ENCODE results near the gene SCAPER.
"Not testable (repeated sequence)": the region's sequence is repeated elsewhere in the genome, so short reads cannot be mapped to it uniquely, and the experiment has no call there.

SCAPER gene

DNA sequence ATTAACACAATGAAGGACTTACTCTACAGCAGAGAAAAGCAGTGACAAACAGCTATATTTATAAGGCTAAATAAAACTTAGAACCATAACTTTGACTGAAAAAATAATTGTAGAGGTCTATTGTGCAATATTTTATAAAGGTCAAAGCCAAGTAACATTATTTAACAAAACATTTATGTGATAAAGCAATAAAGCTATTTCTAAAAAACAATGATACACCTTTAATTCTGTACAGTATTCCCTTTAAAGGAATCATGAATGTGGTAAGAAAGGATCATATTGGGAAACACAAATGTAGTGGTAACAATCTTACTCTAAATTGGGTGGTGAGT lies 332.2 kb downstream of the SCAPER start:
- no peak for DNase-seq (ENCODE audit: low read depth)

DNA sequence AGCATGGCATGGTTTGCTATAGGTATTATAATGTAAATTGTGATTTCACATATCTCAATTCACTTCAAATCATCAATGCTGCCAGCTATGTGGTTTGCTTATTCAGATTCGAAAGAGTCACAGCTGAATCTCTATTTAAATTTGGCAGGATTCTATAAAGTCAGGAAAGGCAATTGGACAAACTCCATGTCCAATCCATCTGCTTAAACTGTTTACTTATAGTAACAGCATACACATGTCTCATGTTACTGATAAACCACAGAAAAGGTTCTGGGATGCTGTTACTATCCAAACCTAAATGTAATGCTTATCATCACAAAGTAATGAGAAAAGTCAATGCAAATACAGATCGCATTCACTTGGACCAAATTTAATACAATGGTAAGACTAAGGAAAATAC lies 338.9 kb downstream of the SCAPER start:
- no peak for DNase-seq (ENCODE audit: low read depth)

DNA sequence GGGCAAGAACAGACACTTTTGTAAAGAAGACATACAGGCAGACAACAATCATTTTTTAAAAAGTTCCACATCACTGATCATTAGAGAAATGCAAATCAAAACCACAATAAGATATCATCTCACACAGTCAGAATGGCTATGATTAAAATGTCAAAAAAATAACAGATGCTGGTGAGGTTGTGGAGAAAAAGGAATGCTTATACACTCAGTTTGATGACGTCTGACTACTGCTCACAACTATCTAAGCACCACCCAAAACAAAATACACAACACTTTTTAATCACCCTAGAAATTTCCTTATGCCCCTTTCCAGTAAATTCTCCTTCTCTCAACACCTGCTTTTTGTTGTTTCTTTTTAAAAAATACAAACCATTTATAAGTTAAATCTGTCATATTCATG lies 339.8 kb downstream of the SCAPER start:
- no peak for DNase-seq (ENCODE audit: low read depth)

DNA sequence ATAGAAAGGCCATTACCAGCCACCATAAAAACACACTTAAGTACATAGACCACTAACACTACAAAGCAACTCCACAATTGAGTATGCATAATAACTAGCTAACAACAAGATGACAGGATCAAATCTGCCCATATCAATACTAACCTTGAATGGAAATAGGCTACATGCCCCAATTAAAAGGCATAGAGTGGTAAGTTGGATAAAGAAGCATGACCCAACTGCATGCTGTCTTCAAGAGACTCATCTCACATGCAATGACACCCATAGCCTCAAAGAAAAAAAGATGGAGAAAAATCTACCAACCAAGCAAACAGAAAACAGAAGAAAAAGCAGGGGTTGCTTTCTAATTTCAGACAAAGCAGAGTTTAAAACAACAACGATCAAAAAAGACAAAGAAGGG lies 349.9 kb downstream of the SCAPER start:
- no peak for DNase-seq (ENCODE audit: low read depth)

DNA sequence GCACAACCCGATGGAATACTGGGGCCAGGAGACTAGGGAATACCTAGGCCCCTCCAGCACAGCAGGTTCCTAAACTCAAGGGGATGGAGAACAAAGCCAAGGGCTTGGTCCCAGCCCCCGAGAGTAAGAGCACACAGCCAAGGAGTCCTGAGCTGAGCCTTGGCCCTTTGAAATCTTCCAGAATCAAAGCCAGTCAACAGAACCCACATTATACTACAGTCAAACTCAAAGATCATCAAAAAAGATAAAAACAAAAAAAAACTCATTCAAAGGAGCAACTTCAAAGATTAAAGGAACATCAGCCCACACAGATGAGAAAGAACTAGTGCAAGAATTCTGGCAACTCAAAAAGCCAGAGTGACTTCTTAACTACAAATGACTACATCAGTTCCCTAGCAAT lies 351.6 kb downstream of the SCAPER start:
- no peak for DNase-seq (ENCODE audit: low read depth)

DNA sequence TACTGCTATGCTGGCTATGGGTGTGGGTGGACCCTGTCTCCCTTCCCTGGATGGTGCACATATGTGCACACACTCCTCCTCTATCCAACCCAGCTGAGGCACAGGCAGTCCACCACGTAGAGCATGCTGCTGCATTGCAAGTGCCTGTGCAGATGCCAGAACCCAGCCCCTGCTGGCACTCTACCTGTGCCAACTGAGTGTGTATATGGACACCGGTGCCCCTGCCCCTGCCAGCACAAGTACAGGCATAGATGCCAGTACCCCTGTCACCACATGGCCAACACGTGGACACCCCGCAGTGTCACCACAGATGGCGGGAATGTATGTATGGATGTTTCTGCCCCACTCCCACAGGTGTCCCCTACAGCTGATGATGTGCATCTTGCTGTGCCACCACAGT lies 352.0 kb downstream of the SCAPER start:
- no peak for DNase-seq (ENCODE audit: low read depth)

DNA sequence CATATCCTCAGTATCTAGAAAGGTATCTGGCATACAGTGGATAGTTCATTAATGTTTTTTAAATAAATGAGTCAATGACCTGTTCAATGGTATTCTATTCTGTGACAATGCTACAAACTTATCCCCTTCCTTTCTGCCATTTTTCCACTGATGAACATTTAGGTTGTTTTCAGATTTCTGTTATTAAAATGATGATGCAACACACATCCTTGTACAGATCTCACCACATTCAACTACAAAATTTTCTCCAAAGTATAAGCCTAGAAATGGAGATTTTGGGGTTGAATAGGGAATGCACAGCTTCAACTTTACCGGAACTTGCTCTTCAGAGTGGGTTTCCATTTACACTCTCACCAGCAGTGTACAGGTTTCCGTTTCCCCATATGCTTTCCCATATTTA lies 358.3 kb downstream of the SCAPER start:
- no peak for DNase-seq (ENCODE audit: low read depth)

DNA sequence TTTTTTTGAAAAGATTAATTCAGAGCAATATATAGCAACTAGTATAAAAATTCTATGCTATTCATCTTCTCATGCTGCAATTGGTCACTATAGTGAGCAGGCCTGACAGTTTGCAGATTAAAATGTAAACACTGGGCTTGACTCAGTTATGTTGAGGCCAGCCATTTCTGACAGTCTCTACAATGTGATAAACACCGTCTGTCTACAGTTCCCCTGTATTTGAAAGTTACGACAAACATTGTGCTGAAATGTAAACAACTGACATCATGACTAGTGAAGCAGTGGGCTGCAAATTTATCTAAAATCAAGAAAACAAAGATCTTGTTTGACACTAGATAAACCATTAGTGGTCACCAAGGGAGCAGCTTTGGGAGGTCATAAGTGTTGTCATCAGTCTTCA lies 371.1 kb downstream of the SCAPER start:
- no peak for DNase-seq (ENCODE audit: low read depth)

DNA sequence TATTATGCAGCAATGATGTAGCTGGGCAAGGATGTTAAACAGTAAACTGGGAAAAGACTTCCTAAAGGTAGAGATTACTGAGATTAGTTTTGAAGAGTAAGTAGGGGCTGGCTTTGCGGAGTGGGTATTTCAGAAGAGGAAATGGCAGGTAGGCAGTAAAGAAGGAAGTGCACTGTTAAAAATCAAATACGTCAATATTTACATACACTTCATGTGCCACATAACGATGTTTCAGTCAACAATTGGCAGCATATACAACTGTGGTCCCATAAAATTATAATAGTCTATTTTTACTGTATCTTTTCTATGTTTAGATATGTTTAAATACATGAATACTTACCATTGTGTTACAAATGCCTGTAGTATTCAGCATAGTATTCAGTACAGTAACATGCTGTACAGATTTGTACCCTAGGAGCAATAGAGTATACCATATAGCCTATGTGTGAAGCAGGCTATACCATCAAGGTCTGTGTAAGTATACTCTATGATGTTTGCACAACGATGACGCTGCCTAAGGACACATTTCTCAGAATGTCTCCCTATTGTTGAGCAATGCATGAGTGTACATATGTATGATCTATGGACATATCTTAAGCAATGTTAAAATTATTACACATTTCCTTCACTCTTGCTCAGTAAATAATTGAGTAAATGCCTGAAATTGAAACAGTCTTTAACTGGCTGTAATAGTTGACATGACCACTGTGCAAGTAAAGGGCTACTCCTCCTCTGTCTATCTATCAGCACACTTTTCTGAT lies 371.9 kb downstream of the SCAPER start:
- DNase-seq (ENCODE audit: low read depth): no peak

DNA sequence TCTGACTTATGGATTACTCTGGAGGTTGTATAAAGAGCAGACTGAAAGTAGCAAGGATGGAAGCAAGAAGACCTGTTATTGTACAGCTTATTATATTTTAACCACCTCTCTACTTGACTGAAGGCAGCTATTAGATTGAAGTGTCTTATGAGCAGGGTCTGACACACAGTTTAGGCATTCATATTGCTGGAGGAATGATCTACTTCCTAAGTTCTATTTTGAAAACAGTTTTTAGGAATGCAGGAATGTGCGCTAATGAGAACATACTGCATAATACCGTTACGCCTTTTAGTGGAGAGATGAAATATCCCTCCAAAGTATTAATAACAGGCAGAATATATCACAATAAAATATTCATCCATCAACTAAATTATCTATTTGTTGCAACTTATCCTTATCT lies 375.2 kb downstream of the SCAPER start:
- DNase-seq (ENCODE audit: low read depth): no peak

DNA sequence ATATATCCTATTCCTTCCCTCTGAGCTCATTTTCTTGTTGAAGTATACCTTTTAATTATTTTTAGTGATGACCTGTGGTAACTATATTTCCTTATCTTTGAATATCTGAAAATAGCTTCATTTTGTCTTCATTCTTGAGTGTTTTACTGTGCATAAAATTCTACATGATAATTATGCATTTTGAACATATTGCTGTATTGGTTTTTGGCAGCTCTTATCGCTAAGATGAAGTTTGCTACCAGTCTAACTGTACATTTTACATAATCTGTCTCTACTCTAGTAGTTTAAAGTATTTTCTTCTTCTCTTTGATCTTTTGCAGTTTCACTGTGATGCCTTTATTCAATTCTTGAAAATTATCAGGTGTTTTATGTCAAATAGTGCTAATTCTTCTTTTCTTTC lies 379.0 kb downstream of the SCAPER start:
- DNase-seq (ENCODE audit: low read depth): no peak

DNA sequence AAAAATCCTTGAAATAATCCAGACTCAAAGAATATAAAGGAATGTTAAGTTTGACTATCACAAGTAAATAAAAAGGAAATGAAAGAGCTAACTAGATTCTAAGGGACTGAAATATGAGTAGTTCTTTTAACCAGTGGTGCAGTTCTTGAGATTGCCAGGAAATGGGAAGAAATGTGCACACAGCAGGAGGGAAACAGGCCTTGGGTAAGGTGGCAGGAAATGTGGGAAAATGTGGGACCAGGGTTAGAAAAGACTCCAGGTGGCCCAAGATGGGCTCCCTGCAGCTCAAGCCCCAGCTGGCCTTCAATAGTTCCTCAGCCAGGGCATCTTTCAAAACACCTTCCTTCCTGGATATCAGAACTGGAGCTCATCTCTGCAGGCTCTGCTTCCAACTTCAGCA lies 387.2 kb downstream of the SCAPER start:
- no peak for DNase-seq (ENCODE audit: low read depth)

DNA sequence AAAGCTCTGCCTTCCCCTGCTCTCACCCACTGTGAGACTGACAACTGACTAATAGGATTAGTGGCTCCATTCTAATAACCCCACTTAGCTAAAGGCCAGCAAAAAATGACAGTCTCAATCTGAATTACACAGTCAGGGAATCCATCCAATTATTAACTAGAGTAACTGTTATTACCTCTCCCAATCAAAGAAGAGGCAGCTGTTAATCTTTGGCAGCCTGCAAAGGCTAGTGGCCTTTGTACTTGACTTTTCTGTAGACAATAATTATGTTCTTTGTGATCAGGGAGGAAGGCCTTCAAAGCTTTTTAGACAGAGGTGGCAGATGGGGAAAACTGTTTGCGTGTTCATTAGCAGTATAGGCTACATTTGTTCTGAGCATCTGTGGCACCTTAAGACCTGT lies 390.9 kb downstream of the SCAPER start:
- DNase-seq (ENCODE audit: low read depth): no peak

DNA sequence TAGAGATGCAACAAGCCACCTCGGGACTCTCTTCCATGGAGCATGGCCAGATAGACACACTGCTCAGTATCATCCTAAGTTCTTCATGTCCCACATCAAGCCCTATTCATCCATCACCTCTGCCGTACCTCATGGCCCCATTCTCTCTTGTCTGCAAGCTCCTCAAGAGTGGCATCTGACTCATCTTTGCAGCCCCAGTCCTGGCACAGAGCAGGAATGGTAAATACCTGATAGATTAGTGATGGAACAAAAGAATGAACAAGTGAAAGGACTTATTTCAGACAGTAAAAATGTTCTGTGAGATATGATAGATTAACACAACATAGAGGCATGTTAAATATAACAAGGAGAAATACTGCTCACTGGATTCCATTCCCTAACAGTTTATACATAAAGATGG lies 392.2 kb downstream of the SCAPER start:
- no peak for DNase-seq (ENCODE audit: low read depth)

DNA sequence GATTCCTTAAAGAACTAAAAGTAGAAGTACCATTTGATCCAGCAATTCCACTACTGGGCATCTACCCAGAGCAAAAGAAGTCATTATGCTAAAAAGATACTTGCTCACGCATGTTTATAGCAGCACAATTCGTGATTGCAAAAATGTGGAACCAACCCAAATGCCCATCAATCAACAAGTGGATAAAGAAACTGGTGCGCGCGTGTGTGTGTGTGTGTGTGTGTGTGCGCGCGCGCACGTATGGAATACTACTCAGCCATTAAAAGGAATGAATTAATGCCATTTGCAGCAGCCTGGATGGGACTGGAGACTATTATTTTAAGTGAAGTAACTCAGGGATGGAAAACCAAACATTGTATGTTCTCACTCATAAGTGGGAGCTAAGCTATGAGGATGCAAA lies 394.5 kb downstream of the SCAPER start:
- not testable (repeated sequence) for DNase-seq (ENCODE audit: low read depth)

DNA sequence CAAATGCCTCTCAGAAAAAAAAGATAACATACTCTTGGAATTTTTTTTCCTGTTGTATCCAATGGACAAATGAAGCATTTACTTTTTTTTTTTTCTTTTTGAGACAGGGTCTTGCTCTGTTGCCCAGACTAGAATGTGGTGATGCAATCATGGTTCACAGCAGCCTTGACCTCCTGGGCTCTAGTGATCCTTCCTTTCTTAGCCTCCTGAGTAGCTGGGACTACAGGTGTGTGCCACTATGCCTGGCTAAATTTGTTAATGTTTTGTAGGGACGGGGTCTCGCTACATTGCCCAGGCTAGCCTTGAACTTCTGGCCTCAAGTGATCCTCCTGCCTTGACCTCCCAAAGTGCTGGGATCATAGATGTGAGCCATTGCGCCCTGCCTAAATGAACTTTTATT lies 401.3 kb downstream of the SCAPER start:
- DNase-seq (ENCODE audit: low read depth): no peak

DNA sequence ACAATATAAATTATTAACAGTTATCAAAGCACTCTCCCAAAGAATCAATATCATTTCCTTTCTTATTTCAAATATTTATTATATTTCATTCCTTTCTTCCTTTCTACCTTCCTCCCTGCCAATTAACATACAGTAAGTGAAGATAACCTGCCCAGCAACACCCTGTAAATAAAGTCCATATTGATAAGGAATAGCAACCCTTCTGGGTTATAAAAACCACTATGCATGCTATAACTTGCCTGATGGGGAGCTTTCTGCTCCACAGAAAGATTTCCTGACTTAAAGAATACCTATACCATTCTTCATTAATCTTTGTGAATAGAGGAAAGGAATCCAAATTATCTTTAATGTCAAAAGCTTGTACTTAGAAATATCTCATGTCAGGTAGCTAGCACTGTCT lies 402.0 kb downstream of the SCAPER start:
- DNase-seq (ENCODE audit: low read depth): no peak

DNA sequence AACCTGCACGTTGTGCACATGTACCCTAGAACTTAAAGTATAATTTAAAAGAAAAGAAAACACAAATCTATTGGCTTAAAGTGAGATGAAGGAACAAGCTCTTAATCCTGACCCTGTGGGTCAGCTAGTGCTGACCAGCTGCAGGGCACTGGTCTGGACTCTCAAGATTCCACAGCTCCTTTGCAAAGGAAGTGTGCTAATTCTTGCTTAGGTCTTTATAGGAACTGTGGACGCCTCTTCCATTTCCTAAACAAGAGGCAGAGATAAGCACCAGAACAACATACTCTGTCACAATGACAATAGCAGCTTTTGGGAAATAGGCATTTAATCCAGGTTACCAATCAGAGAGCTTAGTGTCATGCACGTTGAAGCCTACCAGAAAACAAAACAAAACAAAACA lies 402.5 kb downstream of the SCAPER start:
- no peak for DNase-seq (ENCODE audit: low read depth)

DNA sequence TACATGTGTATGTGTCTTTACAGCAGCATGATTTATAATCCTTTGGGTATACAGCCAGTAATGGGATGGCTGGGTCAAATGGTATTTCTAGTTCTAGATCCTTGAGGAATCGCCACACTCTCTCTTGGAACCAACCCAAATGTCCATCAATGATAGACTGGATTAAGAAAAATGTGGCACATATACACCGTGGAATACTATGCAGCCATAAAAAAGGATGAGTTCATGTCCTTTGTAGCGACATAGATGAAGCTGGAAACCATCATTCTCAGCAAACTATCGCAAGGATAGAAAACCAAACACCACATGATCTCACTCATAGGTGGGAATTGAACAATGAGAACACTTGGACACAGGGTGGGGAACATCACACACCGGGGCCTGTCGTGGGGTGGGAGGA lies 403.0 kb downstream of the SCAPER start:
- not testable (repeated sequence) for DNase-seq (ENCODE audit: low read depth)

DNA sequence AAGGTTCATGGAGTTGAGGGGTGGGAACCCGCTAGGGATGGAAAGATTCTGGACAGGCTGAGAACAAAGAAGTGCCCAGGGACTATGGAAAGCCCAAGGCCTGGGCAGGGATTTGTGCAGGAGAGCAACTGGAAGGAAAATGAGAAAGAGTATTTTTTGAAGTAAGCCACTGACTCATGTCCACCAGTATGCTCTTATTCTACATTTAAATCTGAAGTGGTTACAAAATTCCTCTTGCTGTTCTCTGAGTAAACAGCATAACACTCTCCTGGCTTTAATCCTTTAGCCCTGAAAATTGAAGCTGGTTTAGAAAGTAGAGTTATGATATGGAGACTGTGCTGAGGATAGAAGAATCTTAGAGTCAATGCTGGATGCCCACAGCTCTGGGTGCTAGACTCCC lies 403.4 kb downstream of the SCAPER start:
- DNase-seq (ENCODE audit: low read depth): no peak

DNA sequence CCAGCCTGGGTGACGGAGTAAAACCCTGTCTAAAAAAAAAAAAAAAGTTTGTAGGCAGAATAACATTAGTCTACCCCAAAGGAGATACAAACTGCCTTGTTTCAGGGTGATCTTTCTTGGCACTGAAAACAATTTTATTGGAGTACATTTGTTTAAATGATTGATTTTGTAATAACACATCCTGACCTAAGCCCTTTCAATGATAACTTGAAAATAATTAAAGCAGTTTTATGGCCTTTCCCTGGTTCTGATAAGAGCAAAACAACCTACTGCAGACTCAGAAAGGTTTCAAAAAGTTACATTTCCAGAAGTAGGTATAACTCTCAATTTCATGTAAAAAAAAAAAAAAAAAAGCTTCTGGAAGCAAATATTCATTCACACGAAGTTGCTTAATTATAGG lies 404.1 kb downstream of the SCAPER start:
- no peak for DNase-seq (ENCODE audit: low read depth)

DNA sequence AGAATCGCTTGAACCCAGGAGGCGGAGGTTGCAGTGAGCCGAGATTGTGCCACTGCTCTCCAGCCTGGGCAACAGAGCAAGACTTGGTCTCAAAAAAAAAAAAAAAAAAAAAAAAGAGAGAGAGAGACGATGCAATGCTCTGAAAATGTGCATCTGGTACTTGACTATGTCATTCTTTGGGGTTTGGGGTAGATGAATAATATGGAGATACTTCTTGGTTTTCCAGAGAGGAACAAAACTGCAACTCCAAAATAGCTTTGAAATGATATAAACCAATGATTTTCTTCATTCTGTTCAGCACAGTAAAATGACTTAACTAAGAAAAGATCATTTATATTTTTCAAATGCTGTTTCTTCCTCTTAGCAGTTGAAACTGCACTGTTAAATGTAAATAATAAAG lies 409.7 kb downstream of the SCAPER start:
- DNase-seq (ENCODE audit: low read depth): no peak

DNA sequence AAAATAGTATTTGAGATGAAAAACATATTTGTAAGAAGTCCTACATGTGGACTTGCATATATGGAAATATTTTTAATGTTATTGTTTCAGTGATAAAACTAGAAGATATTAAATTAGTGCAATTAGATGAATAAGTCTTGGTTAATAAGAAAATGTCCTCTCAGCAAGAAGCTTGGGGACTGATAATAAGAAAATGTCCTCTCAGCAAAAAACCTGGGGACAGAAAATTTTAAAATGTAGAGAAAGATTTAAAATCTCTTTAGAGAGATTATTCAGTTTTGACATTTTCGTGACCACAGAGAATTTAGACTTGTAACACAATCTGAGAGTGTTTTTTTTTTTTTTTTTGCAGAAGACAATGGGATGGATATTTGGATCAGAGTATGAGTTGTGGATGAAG lies 412.6 kb downstream of the SCAPER start:
- DNase-seq (ENCODE audit: low read depth): no peak

DNA sequence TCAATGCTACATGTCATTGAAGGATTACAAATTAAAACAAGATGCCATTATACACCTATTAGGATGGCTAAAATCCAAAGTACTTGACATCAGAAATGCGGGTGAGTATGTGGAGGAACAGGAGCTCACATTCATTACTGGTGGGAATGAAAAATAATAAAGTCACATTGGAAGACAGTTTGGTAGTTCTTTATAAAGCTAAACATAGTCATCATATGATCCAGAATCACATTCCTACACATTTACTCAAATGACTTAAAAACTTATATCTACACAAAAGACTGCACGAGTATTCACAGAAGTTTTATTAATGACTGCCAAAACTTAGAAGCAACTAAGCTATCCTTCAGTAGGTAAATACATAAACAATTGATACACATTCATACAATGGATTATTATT lies 421.4 kb downstream of the SCAPER start:
- no peak for DNase-seq (ENCODE audit: low read depth)

DNA sequence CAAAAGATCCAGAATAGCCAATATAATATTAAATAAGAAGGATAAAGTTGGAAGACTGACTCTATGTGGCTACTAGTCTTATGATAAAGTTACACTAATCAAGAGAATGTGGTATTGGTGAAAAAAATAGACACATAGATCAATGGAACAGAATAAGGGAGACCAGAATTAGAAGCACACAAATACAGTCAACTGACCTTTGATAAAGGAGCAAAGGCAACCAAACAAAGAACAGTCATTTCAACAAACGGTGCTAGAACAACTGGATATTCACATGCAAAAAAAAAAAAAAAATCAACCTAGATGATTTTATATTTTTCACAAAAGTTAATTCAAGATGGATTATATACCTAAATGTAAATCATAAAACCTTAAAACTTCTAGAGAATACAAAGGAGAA lies 422.1 kb downstream of the SCAPER start:
- DNase-seq (ENCODE audit: low read depth): no peak
